ENCODE data around the gene NFATC3. TPM values are rescaled to one million over a fixed set of nuclear protein-coding genes. Genes with fewer than 3 reads are reported as not detected.

The NFATC3 gene
- total RNA-seq, 1 experiment from 2014 or later = 37.2 TPM

DNA sequence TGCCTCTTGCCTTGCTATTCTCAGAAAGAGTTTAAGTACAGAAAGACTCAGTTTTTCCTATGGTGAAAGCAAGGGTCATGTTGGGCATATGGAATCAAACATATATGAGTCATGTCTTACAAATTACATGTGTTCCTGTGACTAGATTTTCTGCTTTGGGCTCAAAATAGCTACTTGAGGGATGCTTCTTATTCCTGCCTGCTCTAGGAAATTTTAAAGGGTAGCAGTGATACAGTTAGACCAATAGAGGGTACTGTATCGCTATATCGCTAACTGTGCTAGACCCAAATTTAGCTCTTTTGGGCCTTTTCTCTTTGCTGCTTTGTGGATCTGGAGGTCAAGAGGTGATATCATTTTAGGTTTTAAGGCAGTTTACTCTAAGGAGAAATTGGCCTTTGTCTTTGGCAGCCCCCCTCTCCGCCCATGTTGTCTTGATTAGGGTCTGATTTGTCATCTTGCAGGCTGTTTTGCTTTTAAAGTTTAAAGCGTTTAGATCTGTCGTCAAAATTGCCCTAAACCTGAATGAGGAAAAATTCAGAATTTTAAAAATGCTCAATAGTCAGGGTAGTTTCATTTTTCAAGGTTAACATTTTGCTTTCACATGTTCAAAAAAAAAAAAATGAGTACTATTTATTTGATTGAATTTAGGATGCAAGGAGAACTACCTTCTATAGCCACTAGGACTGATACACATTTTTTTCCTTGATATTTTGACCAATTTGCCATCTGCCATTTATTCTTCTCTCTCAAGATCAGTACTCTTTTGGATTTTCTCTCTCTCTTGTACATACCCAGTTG lies 8.8 kb downstream of the NFATC3 start:
- ChIA-PET CTCF (interaction anchor here (0.6 kb wide), 1 partner anchor 29 kb away, joined by 7 read pairs; no protein-coding TSS in a partner anchor), POLR2A (ENCODE audit: unreplicated experiment) (interaction anchor here (0.6 to 0.8 kb wide), 2 partner anchors 10 to 143 kb away, joined by 5 to 8 read pairs; no protein-coding TSS in a partner anchor)
- no peak overlapping the region for H2AFZ ChIP-seq
- H3K27me3 ChIP-seq (ENCODE audit: insufficient read depth, low read depth) = no peaks in the 10 kb centered on the region
- H3K9me2 ChIP-seq (ENCODE audit: insufficient read depth) = no peaks in the 10 kb centered on the region
- no peak for DNase-seq
- BruUV-seq (replicated peaks) = no TSS peak
- no peaks in the 10 kb centered on the region for H3K9me3 ChIP-seq (ENCODE audit: insufficient read depth, low read depth)
- intact Hi-C loops (cut with micrococcal nuclease; ENCODE audit: unreplicated experiment) = loop anchor here (10.0 kb wide), 1 partner anchor 51 kb away; no protein-coding TSS in a partner anchor
- H3K36me3 ChIP-seq (ENCODE audit: low read depth) = no peaks in the 10 kb centered on the region
- no peaks in the 10 kb centered on the region; the same call in none of the 2 replicates for H4K20me1 ChIP-seq (ENCODE audit: insufficient read depth)
- peaks cover 13% of the 10 kb centered on the region; the same call in 1 of the 2 replicates for H3F3A ChIP-seq (ENCODE audit: insufficient read depth, low read depth)
- peaks cover 12% of the 10 kb centered on the region; the same call in 1 of the 2 replicates for H3K4me1 ChIP-seq (replicated peaks; ENCODE audit: insufficient read depth)
- H3K27ac ChIP-seq = no peak overlapping the region
- peaks cover 90% of the 10 kb centered on the region for H3K79me2 ChIP-seq (ENCODE audit: low read depth)
- no peak overlapping the region for H3K4me2 ChIP-seq
- no peak for TF ChIP-seq EZH2 (IDR thresholded peaks at IDR 0.05; ENCODE audit: low read depth)
- TF ChIP-seq, protein P1, sequence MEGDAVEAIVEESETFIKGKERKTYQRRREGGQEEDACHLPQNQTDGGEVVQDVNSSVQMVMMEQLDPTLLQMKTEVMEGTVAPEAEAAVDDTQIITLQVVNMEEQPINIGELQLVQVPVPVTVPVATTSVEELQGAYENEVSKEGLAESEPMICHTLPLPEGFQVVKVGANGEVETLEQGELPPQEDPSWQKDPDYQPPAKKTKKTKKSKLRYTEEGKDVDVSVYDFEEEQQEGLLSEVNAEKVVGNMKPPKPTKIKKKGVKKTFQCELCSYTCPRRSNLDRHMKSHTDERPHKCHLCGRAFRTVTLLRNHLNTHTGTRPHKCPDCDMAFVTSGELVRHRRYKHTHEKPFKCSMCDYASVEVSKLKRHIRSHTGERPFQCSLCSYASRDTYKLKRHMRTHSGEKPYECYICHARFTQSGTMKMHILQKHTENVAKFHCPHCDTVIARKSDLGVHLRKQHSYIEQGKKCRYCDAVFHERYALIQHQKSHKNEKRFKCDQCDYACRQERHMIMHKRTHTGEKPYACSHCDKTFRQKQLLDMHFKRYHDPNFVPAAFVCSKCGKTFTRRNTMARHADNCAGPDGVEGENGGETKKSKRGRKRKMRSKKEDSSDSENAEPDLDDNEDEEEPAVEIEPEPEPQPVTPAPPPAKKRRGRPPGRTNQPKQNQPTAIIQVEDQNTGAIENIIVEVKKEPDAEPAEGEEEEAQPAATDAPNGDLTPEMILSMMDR (conservative IDR thresholded peaks at IDR 0.05) = peak; percentile 49
- no peak overlapping the region for H3K4me3 ChIP-seq

DNA sequence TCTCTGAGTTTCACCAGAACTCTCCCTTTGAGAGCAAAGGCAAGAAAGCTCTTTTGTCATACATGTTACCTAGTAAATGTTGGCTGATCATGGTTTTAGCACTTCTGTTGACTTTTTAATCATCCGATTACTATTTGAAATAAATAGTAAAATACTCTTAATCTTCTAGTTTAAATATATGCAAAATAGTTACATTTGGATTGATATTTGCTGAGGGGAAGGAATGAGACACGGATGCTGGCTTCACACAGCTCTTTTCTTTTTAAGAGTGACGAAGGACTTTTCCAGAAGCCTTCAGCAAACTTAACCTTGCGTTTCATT lies 9.4 kb downstream of the NFATC3 start:
- intact Hi-C loops (cut with micrococcal nuclease; ENCODE audit: unreplicated experiment) = loop anchor here (10.0 kb wide), 1 partner anchor 50 kb away; no protein-coding TSS in a partner anchor
- Histone ChIP-seq H3K4me3 (no peak overlapping the region), H3K36me3 (ENCODE audit: low read depth) (no peaks in the 10 kb centered on the region), H3K27me3 (ENCODE audit: insufficient read depth, low read depth) (no peaks in the 10 kb centered on the region), H3K4me2 (no peak overlapping the region), H4K20me1 (ENCODE audit: insufficient read depth) (no peaks in the 10 kb centered on the region; the same call in none of the 2 replicates), H3K9me2 (ENCODE audit: insufficient read depth) (no peaks in the 10 kb centered on the region), H2AFZ (no peak overlapping the region), H3K79me2 (ENCODE audit: low read depth) (peaks cover 87% of the 10 kb centered on the region), H3K4me1 (replicated peaks; ENCODE audit: insufficient read depth) (peaks cover 12% of the 10 kb centered on the region; the same call in 1 of the 2 replicates), H3F3A (ENCODE audit: insufficient read depth, low read depth) (peaks cover 13% of the 10 kb centered on the region; the same call in 1 of the 2 replicates), H3K27ac (no peak overlapping the region), H3K9me3 (ENCODE audit: insufficient read depth, low read depth) (no peaks in the 10 kb centered on the region)
- ChIA-PET CTCF (no interaction called here), POLR2A (ENCODE audit: unreplicated experiment) (no interaction called here)
- TF ChIP-seq, protein P1 (conservative IDR thresholded peaks at IDR 0.05) = peak; percentile 12; the same call in 1 of the 2 replicates
- no peak for TF ChIP-seq EZH2 (IDR thresholded peaks at IDR 0.05; ENCODE audit: low read depth)
- BruUV-seq (replicated peaks) = no TSS peak
- no peak for DNase-seq

DNA sequence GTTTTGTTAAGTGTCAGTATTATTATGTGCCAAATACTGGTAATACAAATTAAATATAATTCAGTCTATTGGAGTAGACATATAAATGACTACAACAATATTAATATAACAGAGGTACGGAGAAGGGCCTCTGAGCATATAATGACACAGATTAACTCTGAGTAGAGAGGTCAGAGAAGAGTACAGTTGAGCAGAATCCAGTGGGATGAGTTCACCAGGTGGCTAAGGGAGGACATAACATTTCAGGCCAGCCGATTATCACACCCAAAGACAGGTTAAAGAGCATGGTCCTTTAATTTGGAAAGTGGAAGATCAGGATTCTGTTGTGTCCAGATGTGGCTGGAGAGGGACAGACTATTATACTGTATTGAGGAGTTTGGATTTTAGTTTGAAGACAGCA lies 11.3 kb downstream of the NFATC3 start:
- H3K36me3 ChIP-seq (ENCODE audit: low read depth) = no peaks in the 10 kb centered on the region
- H3K27me3 ChIP-seq (ENCODE audit: insufficient read depth, low read depth) = no peaks in the 10 kb centered on the region
- no peak overlapping the region for H2AFZ ChIP-seq
- no peaks in the 10 kb centered on the region for H3K9me2 ChIP-seq (ENCODE audit: insufficient read depth)
- H3K79me2 ChIP-seq (ENCODE audit: low read depth) = peaks cover 77% of the 10 kb centered on the region
- CTCF ChIA-PET = no interaction called here
- no peaks in the 10 kb centered on the region; the same call in none of the 2 replicates for H4K20me1 ChIP-seq (ENCODE audit: insufficient read depth)
- BruUV-seq (replicated peaks) = no TSS peak
- no peak overlapping the region for H3K4me2 ChIP-seq
- POLR2A ChIA-PET (ENCODE audit: unreplicated experiment) = no interaction called here
- no peak for TF ChIP-seq EZH2 (IDR thresholded peaks at IDR 0.05; ENCODE audit: low read depth)
- TF ChIP-seq, protein P1 (conservative IDR thresholded peaks at IDR 0.05) = no peak
- H3K27ac ChIP-seq = no peak overlapping the region
- H3K4me3 ChIP-seq = no peak overlapping the region
- H3F3A ChIP-seq (ENCODE audit: insufficient read depth, low read depth) = peaks cover 11% of the 10 kb centered on the region; the same call in 1 of the 2 replicates
- intact Hi-C loops (cut with micrococcal nuclease; ENCODE audit: unreplicated experiment) = loop anchor here (10.0 kb wide), 1 partner anchor 48 kb away; no protein-coding TSS in a partner anchor
- no peaks in the 10 kb centered on the region for H3K9me3 ChIP-seq (ENCODE audit: insufficient read depth, low read depth)
- H3K4me1 ChIP-seq (replicated peaks; ENCODE audit: insufficient read depth) = peaks cover 4% of the 10 kb centered on the region; the same call in 1 of the 2 replicates
- no peak for DNase-seq

Measured in PC-9 (cell line).